IPS-20b (cell line): ENCODE results near the gene DTX3.

Source experiments
- H3K27ac ChIP-seq: one replicate; pipeline ENCODE4 v1.5.1; 2013; ENCODE audit warnings: low read length
- H3K27me3 ChIP-seq: 2 replicates; pipeline ENCODE4 v1.6.1; 2013; ENCODE audit warnings: mild to moderate bottlenecking, low read length, inconsistent platforms; ENCODE audit not compliant: insufficient read depth
- H3K36me3 ChIP-seq: 2 replicates; pipeline ENCODE4 v1.6.1; 2013; ENCODE audit warnings: low read depth, mild to moderate bottlenecking, inconsistent platforms, low read length, moderate library complexity; ENCODE audit not compliant: insufficient read depth
- H3K4me1 ChIP-seq: 2 replicates; pipeline ENCODE4 v1.6.1; 2013; ENCODE audit warnings: mild to moderate bottlenecking, control low read depth, inconsistent platforms, low read length, moderate library complexity; ENCODE audit not compliant: insufficient read depth
- H3K4me3 ChIP-seq: 2 replicates; pipeline ENCODE4 v1.5.1; 2013; ENCODE audit warnings: mild to moderate bottlenecking, low read length, inconsistent platforms
- H3K9ac ChIP-seq: 2 replicates; pipeline ENCODE4 v1.6.1; 2013; ENCODE audit warnings: low read depth, mild to moderate bottlenecking, inconsistent platforms, low read length, moderate library complexity
- H3K9me3 ChIP-seq: 2 replicates; pipeline ENCODE4 v1.6.1; 2013; ENCODE audit warnings: mild to moderate bottlenecking, low read depth, low read length, inconsistent platforms; ENCODE audit not compliant: insufficient read depth

Gene DTX3

DNA sequence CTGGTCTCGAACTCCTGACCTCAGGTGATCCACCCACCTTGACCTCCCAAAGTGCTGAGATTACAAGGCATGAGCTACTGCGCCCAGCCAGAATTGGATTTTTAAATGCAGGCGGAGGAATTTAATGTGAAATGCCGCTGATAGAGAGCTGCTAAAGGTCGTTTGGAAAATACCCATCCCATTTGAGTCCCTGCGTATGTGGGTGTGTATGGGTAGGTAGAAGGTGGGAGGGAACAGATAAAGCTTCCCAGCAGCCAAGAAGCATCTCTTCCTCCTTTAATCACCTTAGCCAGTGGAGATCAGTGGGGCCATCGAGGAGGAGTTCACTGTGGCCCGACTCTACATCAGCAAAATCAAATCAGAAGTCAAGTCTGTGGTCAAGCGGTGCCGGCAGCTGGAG is 29.8 kb upstream of the DTX3 start:
- Histone ChIP-seq H3K36me3 (peaks cover 84% of the 10 kb centered on the region), H3K27me3 (no peaks in the 10 kb centered on the region), H3K9ac (no peak overlapping the region), H3K9me3 (no peaks in the 10 kb centered on the region), H3K4me3 (no peak overlapping the region), H3K4me1 (no peaks in the 10 kb centered on the region), H3K27ac (no peak overlapping the region)

DNA sequence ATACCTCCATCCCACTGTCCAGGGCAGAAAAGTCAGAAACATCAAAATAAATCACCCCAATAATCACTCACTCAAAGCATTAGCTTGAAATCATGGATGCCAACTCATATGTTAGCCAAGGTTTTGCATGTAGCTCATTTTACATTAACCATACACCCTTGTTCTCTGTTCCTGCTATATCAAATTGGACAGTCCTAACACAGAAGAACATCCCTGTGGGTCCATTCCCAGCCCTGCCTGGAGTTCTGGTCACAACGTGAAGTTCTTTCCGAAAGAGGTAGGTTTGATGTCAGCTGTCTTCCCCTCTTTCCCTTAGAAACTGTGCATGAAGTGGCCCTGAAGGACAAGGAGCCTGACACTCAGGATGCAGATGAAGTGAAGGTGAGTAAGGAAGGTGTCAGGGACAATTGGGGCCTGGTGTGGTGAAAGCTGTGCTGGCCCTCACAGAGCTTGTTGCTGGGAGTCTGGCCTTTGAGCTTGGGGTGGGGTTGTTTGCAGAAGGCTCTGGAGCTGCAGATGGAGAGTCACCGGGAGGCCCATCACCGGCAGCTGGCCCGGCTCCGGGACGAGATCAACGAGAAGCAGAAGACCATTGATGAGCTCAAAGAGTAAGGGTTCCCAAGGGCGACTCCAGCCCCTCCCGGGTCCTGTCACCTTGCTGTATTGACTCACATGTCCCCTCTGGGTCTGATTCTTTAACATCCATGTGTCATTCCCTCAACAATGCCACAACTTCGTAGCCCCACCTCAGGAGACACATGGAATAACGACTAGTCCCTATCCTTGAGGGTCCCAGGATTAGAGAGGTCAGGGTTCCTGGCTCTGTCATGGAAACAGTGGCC is 28.6 kb upstream of the DTX3 start:
- peaks cover 92% of the 10 kb centered on the region for H3K36me3 ChIP-seq

DNA sequence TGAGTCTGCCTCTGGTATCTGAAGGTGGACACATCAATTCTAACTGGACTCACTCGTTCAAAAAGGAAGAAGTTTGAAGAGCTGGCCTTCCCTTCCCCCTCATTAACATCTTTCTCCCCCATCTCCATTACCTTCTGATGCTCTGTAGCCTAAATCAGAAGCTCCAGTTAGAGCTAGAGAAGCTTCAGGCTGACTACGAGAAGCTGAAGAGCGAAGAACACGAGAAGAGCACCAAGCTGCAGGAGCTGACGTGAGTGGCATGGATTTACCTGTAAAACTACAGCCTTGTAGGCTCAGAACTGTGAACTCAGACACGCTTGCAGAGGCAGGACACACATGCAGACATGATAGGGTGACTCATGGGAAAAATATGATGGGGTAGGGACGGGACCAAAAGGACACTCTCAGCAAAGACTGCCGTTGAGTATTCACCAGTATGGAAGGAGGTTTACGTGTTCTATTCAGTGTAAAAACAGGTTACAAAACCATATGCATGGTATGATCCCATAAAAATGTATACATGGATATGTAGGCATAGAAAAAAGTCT is 27.9 kb upstream of the DTX3 start:
- Histone ChIP-seq H3K9me3 (no peaks in the 10 kb centered on the region), H3K9ac (no peak overlapping the region), H3K27ac (no peak overlapping the region), H3K36me3 (peaks cover 92% of the 10 kb centered on the region), H3K27me3 (no peaks in the 10 kb centered on the region), H3K4me3 (no peak overlapping the region), H3K4me1 (no peaks in the 10 kb centered on the region)

More for the DNA sequence above, 28.6 kb upstream of the DTX3 start:
- Histone ChIP-seq H3K9me3 (no peaks in the 10 kb centered on the region), H3K4me1 (no peaks in the 10 kb centered on the region), H3K9ac (no peak overlapping the region), H3K27ac (no peak overlapping the region), H3K27me3 (no peaks in the 10 kb centered on the region), H3K4me3 (no peak overlapping the region)

DNA sequence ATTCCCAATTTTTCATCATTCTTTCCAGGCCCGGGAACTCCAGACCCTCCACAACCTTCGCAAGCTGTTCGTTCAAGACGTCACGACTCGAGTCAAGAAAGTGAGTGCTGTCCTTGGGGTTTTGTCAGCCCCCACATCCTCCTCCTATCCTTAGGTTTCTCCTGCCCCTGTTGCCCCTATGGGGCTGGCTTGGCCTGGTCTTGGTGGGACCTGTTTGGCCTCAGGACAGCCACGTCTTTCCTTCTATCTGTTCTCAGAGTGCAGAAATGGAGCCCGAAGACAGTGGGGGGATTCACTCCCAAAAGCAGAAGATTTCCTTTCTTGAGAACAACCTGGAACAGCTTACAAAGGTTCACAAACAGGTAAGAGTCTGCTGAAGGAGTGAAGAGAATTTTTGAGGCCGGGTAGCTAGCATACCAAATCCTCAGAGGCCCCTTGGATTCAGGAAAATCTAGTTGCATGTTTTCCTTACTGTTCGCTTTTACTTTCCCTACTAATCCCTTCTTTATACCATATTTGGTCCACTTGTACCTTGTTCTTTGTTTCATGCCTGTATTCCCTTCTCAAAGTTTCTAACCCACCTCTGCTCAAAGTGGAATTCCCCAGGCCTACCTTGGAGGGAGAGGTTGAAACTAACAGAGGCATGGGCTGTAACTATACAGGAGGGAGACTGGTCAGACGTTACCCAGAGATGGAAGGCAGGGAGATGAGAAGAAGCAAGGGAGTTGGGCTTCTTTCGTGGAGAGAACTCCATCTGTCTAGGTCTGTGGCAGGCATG is 26.5 kb upstream of the DTX3 start:
- Histone ChIP-seq H3K27me3 (no peaks in the 10 kb centered on the region), H3K27ac (no peak overlapping the region)

DNA sequence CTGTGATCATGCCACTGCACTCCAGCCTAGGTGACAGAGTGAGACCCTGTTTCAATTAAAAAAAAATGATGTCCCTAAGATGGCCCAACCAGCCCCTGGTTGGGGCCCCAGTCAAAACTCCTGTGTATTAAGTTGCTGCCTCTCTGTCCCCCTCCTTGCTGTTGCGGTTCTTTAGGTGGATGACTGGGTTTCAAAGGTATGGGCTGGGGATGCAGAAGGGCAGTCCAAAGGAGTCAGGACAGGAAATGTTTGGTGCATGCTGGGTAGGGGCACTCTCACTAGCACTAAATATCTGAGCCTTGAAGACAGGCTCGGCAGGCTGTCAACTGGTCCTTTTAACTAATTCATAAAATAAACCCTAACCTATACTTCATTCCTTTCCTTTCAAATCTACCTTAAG is 25.6 kb upstream of the DTX3 start:
- no peaks in the 10 kb centered on the region for H3K4me1 ChIP-seq
- H3K27me3 ChIP-seq: no peaks in the 10 kb centered on the region
- H3K9ac ChIP-seq: no peak overlapping the region
- H3K36me3 ChIP-seq: peaks cover 87% of the 10 kb centered on the region
- H3K27ac ChIP-seq: no peak overlapping the region
- no peak overlapping the region for H3K4me3 ChIP-seq
- no peaks in the 10 kb centered on the region for H3K9me3 ChIP-seq

More for the DNA sequence above, 26.5 kb upstream of the DTX3 start:
- Histone ChIP-seq H3K9me3 (no peaks in the 10 kb centered on the region), H3K4me1 (no peaks in the 10 kb centered on the region), H3K36me3 (peaks cover 90% of the 10 kb centered on the region), H3K9ac (no peak overlapping the region), H3K4me3 (no peak overlapping the region)

DNA sequence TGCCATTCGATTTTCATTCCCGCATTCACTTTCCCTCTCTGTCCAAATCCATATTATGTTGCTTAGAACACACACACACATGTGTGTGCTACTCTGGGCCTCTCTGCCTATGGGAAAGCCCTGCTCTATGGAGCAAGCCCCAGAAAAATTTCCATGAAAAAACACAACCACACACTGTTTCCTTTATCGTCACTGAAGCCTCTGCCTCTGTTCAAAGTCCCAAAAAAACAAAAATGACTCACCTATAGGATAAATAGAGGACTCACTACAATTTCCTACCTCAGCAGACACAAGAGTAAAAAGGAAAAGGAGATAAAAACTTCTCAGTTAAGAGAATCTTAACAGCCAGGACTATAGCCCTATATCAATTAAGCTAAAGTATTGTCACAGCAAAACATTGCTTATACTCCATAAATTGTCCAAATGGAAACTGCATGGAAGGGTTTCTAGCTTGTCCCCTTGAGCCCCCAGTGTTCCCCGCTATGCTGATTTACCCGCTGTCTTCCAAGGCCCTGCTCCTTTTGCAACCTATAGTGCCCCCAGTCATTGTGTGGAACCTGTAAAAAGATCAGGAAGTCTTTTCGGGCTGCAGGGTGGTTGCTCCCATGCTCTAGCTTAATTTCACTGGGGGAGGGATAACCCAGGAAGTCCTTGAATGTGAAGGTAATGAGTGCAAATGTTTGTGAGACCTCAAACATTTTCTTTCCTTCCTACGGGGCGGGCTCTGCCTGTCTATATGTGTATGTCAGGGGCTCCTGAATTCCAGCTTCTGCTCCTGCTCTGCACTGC is 24.8 kb upstream of the DTX3 start:
- peaks cover 86% of the 10 kb centered on the region for H3K36me3 ChIP-seq
- no peaks in the 10 kb centered on the region for H3K4me1 ChIP-seq
- H3K9ac ChIP-seq: no peak overlapping the region
- H3K9me3 ChIP-seq: no peaks in the 10 kb centered on the region
- H3K27me3 ChIP-seq: no peaks in the 10 kb centered on the region
- no peak overlapping the region for H3K4me3 ChIP-seq
- no peak overlapping the region for H3K27ac ChIP-seq

DNA sequence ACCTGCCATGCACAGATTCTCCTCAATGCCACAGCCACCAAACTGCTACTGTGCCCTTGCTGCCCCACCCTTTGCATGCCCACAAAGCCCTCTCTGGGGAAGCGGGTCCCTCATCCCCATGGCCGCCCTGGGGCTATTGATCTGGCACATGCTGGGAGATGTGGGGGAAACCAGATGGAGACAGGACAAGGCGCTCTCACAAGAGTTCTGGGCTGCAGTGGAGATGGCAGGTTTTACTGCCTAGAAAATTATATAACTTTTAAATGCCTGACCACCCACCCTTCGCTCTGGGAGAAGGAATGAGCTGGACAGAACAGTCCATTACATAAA is 24.2 kb upstream of the DTX3 start:
- no peak overlapping the region for H3K9ac ChIP-seq
- H3K27me3 ChIP-seq: no peaks in the 10 kb centered on the region
- H3K4me1 ChIP-seq: no peaks in the 10 kb centered on the region
- H3K4me3 ChIP-seq: no peak overlapping the region
- H3K9me3 ChIP-seq: no peaks in the 10 kb centered on the region
- peaks cover 80% of the 10 kb centered on the region for H3K36me3 ChIP-seq
- H3K27ac ChIP-seq: no peak overlapping the region

DNA sequence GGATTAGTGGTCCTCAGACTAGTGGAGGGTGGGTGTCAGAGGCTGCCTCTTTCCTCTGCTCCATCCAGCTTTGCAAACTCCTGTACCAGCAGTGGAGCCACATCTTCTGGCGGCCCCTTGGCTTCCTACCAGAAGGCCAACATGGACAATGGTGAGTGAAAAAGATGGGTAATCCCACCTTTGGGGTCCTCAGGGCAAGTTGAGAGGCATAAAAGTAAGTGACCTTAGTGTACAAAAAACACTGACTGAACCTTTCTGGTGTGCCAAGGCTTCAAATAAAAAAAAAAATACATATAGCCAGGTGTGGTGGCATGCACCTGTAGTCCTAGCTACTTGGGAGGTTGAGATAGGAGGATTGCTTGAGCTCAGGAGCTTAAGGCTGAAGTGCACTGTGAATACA is 22.8 kb upstream of the DTX3 start:
- H3K4me1 ChIP-seq: no peaks in the 10 kb centered on the region
- H3K9me3 ChIP-seq: no peaks in the 10 kb centered on the region
- peaks cover 66% of the 10 kb centered on the region for H3K36me3 ChIP-seq
- H3K4me3 ChIP-seq: no peak overlapping the region
- H3K27ac ChIP-seq: no peak overlapping the region
- no peaks in the 10 kb centered on the region for H3K27me3 ChIP-seq
- no peak overlapping the region for H3K9ac ChIP-seq

DNA sequence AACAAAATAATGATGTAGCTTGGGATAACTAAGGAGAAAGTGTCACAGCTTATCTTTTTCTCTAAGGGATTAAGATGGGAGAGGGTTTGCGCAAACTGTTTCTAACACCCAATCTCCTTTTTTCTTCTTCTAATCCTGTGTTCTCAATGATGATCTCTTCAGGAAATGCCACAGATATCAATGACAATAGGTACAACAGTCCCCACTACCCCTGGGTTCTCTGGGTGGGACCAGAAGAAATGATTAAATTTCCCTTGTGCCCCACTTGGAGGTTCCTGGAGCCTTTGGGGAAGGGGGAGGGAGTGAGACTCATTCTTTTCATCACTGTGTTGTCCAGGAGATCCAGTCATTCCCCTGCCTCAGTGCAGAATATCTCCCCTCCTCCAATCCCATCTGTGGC is 22.2 kb upstream of the DTX3 start:
- no peaks in the 10 kb centered on the region; the same call in 1 of the 2 replicates for H3K27me3 ChIP-seq
- H3K36me3 ChIP-seq: peaks cover 60% of the 10 kb centered on the region
- H3K9ac ChIP-seq: no peak overlapping the region
- H3K4me1 ChIP-seq: no peaks in the 10 kb centered on the region
- no peak overlapping the region for H3K27ac ChIP-seq
- no peak overlapping the region for H3K4me3 ChIP-seq
- H3K9me3 ChIP-seq: no peaks in the 10 kb centered on the region

DNA sequence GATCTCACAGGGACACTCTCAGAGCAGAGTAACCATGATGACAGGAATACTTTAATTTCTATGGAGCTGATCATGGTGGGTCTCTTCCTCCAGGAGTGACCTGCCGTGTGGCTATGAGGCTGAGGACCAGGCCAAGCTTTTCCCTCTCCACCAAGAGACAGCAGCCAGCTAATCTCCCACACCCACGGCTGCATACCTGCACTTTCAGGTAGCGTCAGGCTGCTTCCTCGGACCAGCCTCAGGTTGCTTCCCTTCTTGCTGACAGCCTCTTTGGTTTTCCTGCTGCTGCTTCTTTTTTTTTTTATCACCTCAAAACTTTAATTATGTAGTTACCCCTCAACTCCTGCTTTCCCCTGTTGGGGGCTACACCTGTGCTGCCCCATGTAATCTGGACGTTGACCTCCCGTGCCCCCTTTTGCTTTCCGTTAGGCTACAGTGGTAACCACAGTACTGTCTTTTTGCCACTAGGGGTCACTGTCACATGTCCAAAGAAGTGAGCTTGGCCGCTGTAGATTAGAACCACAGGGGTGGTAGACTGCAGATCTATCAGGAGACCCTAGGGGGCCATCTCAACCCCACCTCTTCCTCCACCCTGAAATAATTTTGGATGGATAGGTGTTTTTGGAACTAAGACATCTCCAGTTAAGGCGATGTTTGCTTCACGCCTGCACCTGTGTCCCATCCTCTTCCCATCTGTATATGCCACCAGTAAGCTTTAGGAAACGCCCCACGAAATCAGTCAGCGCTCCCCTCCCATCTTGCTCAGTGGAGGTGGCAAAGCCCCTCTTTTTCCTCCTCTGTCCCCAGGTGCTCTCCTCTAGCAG is 21.4 kb upstream of the DTX3 start:
- peaks cover 7% of the 10 kb centered on the region for H3K27me3 ChIP-seq
- no peak overlapping the region for H3K27ac ChIP-seq
- H3K4me3 ChIP-seq: no peak overlapping the region
- H3K36me3 ChIP-seq: peaks cover 52% of the 10 kb centered on the region
- H3K4me1 ChIP-seq: no peaks in the 10 kb centered on the region
- no peaks in the 10 kb centered on the region for H3K9me3 ChIP-seq
- H3K9ac ChIP-seq: no peak overlapping the region

DNA sequence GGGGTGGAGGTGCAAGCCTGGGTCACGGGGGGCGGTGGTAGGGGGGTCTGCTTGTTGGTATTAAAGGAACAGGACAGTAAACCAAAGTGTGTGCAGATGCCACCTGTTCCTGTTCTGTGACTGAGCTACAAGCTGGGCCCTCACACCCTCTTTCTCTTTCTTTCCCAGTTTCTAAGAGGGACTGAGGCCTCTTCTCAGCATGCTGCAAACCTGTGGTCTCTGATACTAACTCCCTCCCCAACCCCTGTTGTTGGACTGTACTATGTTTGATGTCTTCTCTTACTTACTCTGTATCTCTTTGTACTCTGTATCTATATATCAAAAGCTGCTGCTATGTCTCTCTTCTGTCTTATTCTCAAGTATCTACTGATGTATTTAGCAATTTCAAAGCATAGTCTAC is 20.6 kb upstream of the DTX3 start:
- peaks cover 44% of the 10 kb centered on the region for H3K36me3 ChIP-seq
- H3K27ac ChIP-seq: no peak overlapping the region
- no peak overlapping the region for H3K9ac ChIP-seq
- H3K27me3 ChIP-seq: peaks cover 11% of the 10 kb centered on the region
- no peaks in the 10 kb centered on the region for H3K4me1 ChIP-seq
- H3K9me3 ChIP-seq: no peaks in the 10 kb centered on the region
- no peak overlapping the region for H3K4me3 ChIP-seq
